ENCODE data around the gene DCAF11. TPM values are rescaled to one million over a fixed set of nuclear protein-coding genes. Genes with fewer than 3 reads are reported as not detected.
A peak's percentile ranks its signal among the peaks of the same experiment; 100 is the strongest.

Gene DCAF11
- total RNA-seq, 3 donors from 2014 or later = 78.6 to 81.6 (median 80.9) TPM

DNA sequence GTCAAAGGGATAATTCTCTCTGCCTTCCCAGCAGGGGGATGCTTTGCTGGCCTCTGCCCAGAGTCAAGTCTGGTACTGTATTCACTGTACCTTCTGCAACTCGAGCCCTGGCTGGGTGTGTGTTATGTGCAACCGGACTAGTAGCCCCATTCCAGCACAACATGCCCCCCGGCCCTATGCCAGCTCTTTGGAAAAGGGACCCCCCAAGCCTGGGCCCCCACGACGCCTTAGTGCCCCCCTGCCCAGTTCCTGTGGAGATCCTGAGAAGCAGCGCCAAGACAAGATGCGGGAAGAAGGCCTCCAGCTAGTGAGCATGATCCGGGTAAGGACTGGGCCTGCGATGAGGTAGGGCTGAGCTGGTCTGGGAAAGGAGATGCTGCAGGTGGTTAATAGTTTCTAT lies 36.0 kb downstream of the DCAF11 start:
- intact Hi-C loops (cut with DNase I; ENCODE audit: low total_unique reads) = no loop called here
- Histone ChIP-seq H3K4me3 (no peak overlapping the region), H3K4me1 (peaks cover 4% of the 10 kb centered on the region in 2 donors), H3K36me3 (peaks cover 11% of the 10 kb centered on the region), H3K27me3 (no peaks in the 10 kb centered on the region), H3K9me3 (no peaks in the 10 kb centered on the region), H3K27ac (no peak overlapping the region)
- TF ChIP-seq, protein P1, sequence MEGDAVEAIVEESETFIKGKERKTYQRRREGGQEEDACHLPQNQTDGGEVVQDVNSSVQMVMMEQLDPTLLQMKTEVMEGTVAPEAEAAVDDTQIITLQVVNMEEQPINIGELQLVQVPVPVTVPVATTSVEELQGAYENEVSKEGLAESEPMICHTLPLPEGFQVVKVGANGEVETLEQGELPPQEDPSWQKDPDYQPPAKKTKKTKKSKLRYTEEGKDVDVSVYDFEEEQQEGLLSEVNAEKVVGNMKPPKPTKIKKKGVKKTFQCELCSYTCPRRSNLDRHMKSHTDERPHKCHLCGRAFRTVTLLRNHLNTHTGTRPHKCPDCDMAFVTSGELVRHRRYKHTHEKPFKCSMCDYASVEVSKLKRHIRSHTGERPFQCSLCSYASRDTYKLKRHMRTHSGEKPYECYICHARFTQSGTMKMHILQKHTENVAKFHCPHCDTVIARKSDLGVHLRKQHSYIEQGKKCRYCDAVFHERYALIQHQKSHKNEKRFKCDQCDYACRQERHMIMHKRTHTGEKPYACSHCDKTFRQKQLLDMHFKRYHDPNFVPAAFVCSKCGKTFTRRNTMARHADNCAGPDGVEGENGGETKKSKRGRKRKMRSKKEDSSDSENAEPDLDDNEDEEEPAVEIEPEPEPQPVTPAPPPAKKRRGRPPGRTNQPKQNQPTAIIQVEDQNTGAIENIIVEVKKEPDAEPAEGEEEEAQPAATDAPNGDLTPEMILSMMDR (IDR thresholded peaks at IDR 0.05) = no peak
- no peak for TF ChIP-seq POLR2AphosphoS5 (IDR thresholded peaks at IDR 0.05)
- no peak for TF ChIP-seq POLR2A (IDR thresholded peaks at IDR 0.05)
- DNase-seq (ENCODE audit: low spot score in 2 of 2) = no peak

DNA sequence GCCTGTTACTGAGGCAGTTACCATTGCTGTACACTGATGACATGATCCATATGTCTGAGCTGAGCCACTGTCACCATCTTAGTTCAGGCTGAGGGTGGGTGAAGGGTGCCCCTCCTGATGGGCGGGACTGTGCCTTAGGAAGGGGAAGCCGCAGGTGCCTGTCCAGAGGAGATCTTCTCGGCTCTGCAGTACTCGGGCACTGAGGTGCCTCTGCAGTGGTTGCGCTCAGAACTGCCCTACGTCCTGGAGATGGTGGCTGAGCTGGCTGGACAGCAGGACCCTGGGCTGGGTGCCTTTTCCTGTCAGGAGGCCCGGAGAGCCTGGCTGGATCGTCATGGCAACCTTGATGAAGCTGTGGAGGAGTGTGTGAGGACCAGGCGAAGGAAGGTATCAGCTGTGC lies 36.4 kb downstream of the DCAF11 start:
- Histone ChIP-seq H3K27me3 (no peaks in the 10 kb centered on the region), H3K27ac (no peak overlapping the region), H3K36me3 (peaks cover 11% of the 10 kb centered on the region), H3K4me1 (peaks cover 0 to 4% of the 10 kb centered on the region in 2 donors), H3K9me3 (no peaks in the 10 kb centered on the region), H3K4me3 (no peak overlapping the region)
- intact Hi-C loops (cut with DNase I; ENCODE audit: low total_unique reads) = no loop called here
- DNase-seq (ENCODE audit: low spot score in 2 of 2) = no peak
- TF ChIP-seq, protein P1 (IDR thresholded peaks at IDR 0.05) = no peak
- no peak for TF ChIP-seq POLR2A (IDR thresholded peaks at IDR 0.05)
- no peak for TF ChIP-seq POLR2AphosphoS5 (IDR thresholded peaks at IDR 0.05)

DNA sequence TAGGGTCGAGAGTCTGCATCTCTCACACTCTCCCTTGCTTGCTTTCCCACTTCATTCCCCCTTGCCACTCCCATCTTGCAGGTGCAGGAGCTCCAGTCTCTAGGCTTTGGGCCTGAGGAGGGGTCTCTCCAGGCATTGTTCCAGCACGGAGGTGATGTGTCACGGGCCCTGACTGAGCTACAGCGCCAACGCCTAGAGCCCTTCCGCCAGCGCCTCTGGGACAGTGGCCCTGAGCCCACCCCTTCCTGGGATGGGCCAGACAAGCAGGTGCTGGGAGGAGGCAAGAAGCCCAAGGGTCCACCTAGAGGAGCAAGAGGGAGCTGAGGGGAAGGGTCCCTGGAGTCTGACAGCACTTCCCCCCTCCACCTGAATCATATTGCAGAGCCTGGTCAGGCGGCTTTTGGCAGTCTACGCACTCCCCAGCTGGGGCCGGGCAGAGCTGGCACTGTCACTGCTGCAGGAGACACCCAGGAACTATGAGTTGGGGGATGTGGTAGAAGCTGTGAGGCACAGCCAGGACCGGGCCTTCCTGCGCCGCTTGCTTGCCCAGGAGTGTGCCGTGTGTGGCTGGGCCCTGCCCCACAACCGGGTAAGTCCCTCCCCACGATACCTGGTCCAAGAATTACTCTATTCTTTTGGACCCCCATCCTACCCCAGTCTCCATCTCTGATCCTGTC lies 37.0 kb downstream of the DCAF11 start:
- intact Hi-C loops (cut with DNase I; ENCODE audit: low total_unique reads) = no loop called here
- DNase-seq (ENCODE audit: low spot score in 2 of 2) = no peak
- no peaks in the 10 kb centered on the region for H3K9me3 ChIP-seq
- peaks cover 11% of the 10 kb centered on the region for H3K36me3 ChIP-seq
- no peak overlapping the region for H3K4me3 ChIP-seq
- H3K27me3 ChIP-seq = no peaks in the 10 kb centered on the region
- H3K27ac ChIP-seq = no peak overlapping the region
- peaks cover 0 to 4% of the 10 kb centered on the region in 2 donors for H3K4me1 ChIP-seq
- no peak for TF ChIP-seq POLR2A (IDR thresholded peaks at IDR 0.05)
- TF ChIP-seq POLR2AphosphoS5 (IDR thresholded peaks at IDR 0.05) = no peak
- TF ChIP-seq, protein P1 (IDR thresholded peaks at IDR 0.05) = no peak

DNA sequence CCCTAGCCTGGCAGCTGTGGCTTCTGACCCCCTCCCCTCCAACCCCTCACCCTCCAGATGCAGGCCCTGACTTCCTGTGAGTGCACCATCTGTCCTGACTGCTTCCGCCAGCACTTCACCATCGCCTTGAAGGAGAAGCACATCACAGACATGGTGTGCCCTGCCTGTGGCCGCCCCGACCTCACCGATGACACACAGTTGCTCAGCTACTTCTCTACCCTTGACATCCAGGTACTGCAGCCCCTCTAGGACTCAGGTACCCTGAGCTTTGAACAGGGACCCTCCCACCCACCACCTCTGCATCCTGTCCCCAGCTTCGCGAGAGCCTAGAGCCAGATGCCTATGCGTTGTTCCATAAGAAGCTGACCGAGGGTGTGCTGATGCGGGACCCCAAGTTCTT lies 40.5 kb downstream of the DCAF11 start:
- Histone ChIP-seq H3K4me3 (no peak overlapping the region), H3K27ac (no peak overlapping the region), H3K4me1 (no peaks in the 10 kb centered on the region), H3K27me3 (no peaks in the 10 kb centered on the region), H3K36me3 (peaks cover 16% of the 10 kb centered on the region), H3K9me3 (no peaks in the 10 kb centered on the region)
- no peak for TF ChIP-seq POLR2A (IDR thresholded peaks at IDR 0.05)
- TF ChIP-seq, protein P1 (IDR thresholded peaks at IDR 0.05) = no peak
- no peak for TF ChIP-seq POLR2AphosphoS5 (IDR thresholded peaks at IDR 0.05)
- no peak for DNase-seq (ENCODE audit: low spot score in 2 of 2)
- intact Hi-C loops (cut with DNase I; ENCODE audit: low total_unique reads) = no loop called here

DNA sequence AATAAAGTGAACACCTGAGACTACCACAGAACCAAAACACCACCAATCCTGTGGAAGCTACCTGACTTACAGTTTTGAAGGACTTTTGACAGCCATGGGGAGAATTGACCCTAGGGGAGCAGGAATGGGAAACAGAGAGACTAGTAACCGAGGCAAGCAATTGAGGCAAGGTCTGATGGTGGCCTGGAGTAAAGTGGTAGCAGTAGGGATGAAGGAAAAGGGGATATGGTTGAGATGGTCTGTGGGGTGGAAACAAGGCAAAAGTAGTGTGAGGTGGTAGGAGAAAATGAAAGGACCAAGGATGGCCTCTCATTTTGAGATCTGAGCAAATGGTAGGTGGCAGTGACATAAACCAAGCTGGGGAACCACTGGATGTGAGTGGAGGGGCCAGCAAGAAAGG lies 42.3 kb downstream of the DCAF11 start:
- Histone ChIP-seq H3K4me3 (no peak overlapping the region), H3K27ac (peak overlapping the region in 1 of 2 donors; percentile 19), H3K9me3 (no peaks in the 10 kb centered on the region), H3K4me1 (no peaks in the 10 kb centered on the region), H3K27me3 (no peaks in the 10 kb centered on the region), H3K36me3 (peaks cover 5% of the 10 kb centered on the region)
- TF ChIP-seq POLR2AphosphoS5 (IDR thresholded peaks at IDR 0.05) = no peak
- TF ChIP-seq, protein P1 (IDR thresholded peaks at IDR 0.05) = no peak
- TF ChIP-seq POLR2A (IDR thresholded peaks at IDR 0.05) = no peak
- DNase-seq (ENCODE audit: low spot score in 2 of 2) = no peak
- intact Hi-C loops (cut with DNase I; ENCODE audit: low total_unique reads) = no loop called here

All from breast epithelium (tissue), 4 donors.